Calu3 (cell line): ENCODE measurements around the gene CDC26. TPM values are rescaled to one million over a fixed set of nuclear protein-coding genes. Genes with fewer than 3 reads are reported as not detected.
"Not testable (repeated sequence)": the region's sequence is repeated elsewhere in the genome, so short reads cannot be mapped to it uniquely, and the experiment has no call there.

ENCODE experiments used
- BruUV-seq: library from RNA; stranded (reverse); fragments of 400-500 nt; replicated peaks from 2 replicates; lab custom pipeline; 2021; lab: Mats Ljungman, UMichigan
- CTCF ChIA-PET: fragments of 300-600 bp; sonication (Branson Sonifier 250); formaldehyde crosslinking; loops from one replicate; lab custom pipeline; 2022; ENCODE audit warnings: antibody characterized with exemption; lab: Charles Lee
- DNase-seq: peaks from one replicate; pipeline ENCODE4 v3.0.0; 2022
- H3K27ac Mint-ChIP-seq: one replicate; pipeline ENCODE4 v1.8.0; 2022; ENCODE audit warnings: mixed read lengths; ENCODE audit not compliant: unreplicated experiment
- H3K27me3 Mint-ChIP-seq: one replicate; pipeline ENCODE4 v1.8.0; 2022; ENCODE audit warnings: mixed read lengths; ENCODE audit not compliant: unreplicated experiment
- H3K36me3 Mint-ChIP-seq: one replicate; pipeline ENCODE4 v1.8.0; 2022; ENCODE audit warnings: mild to moderate bottlenecking, moderate library complexity, mixed read lengths; ENCODE audit not compliant: insufficient read depth, unreplicated experiment
- H3K4me1 Mint-ChIP-seq: one replicate; pipeline ENCODE4 v1.8.0; 2022; ENCODE audit warnings: mild to moderate bottlenecking, low read depth, mixed read lengths; ENCODE audit not compliant: unreplicated experiment
- H3K4me3 Mint-ChIP-seq: one replicate; pipeline ENCODE4 v1.8.0; 2022; ENCODE audit warnings: mild to moderate bottlenecking, low read depth, moderate library complexity, mixed read lengths; ENCODE audit not compliant: unreplicated experiment
- H3K9me3 Mint-ChIP-seq: one replicate; pipeline ENCODE4 v1.8.0; 2022; ENCODE audit warnings: low read depth, mixed read lengths; ENCODE audit not compliant: unreplicated experiment
- CTCF ChIP-seq: fragments of 200-600 bp; IDR thresholded peaks from one replicate; pipeline ENCODE4 v1.8.0; 2022; ENCODE audit warnings: antibody characterized with exemption; ENCODE audit not compliant: unreplicated experiment
- intact Hi-C: fragments of 100-400 bp; cut with micrococcal nuclease; formaldehyde crosslinking; loops from one replicate; pipeline ENCODE4 v1.10.0; 2022; ENCODE audit not compliant: unreplicated experiment
- total RNA-seq: library from RNA; stranded (reverse); gene quantifications from 2 replicates; pipeline ENCODE4 v1.2.3, GENCODE V29; 2022

Gene CDC26
- total RNA-seq, 1 experiment from 2014 or later: 20.5 TPM

GRCh38 chr9:113257863-113258262, 17.5 kb downstream of the CDC26 start:
- no peak overlapping the region for H3K27ac Mint-ChIP-seq
- DNase-seq: no peak
- no peak for TF ChIP-seq CTCF
- no peaks in the 10 kb centered on the region for H3K36me3 Mint-ChIP-seq
- no peaks in the 10 kb centered on the region for H3K27me3 Mint-ChIP-seq
- no peak overlapping the region for H3K4me3 Mint-ChIP-seq
- BruUV-seq: no TSS peak
- no peaks in the 10 kb centered on the region for H3K4me1 Mint-ChIP-seq
- intact Hi-C loops: no loop called here
- H3K9me3 Mint-ChIP-seq: no peaks in the 10 kb centered on the region
- CTCF ChIA-PET: no interaction called here

GRCh38 chr9:113255438-113255837, 19.9 kb downstream of the CDC26 start:
- no peak for DNase-seq
- Mint-ChIP-seq H3K4me1 (no peaks in the 10 kb centered on the region), H3K27ac (no peak overlapping the region), H3K9me3 (no peaks in the 10 kb centered on the region), H3K27me3 (no peaks in the 10 kb centered on the region), H3K4me3 (no peak overlapping the region), H3K36me3 (no peaks in the 10 kb centered on the region)
- BruUV-seq: no TSS peak
- no peak for TF ChIP-seq CTCF
- CTCF ChIA-PET: no interaction called here
- intact Hi-C loops: no loop called here

GRCh38 chr9:113254991-113255390, 20.4 kb downstream of the CDC26 start:
- intact Hi-C loops: no loop called here
- no peak overlapping the region for H3K4me3 Mint-ChIP-seq
- H3K36me3 Mint-ChIP-seq: no peaks in the 10 kb centered on the region
- CTCF ChIA-PET: no interaction called here
- no peak overlapping the region for H3K27ac Mint-ChIP-seq
- no TSS peak for BruUV-seq
- no peaks in the 10 kb centered on the region for H3K4me1 Mint-ChIP-seq
- no peak for TF ChIP-seq CTCF
- H3K27me3 Mint-ChIP-seq: no peaks in the 10 kb centered on the region
- H3K9me3 Mint-ChIP-seq: no peaks in the 10 kb centered on the region
- DNase-seq: no peak

- Mint-ChIP-seq H3K36me3 (no peaks in the 10 kb centered on the region), H3K9me3 (no peaks in the 10 kb centered on the region), H3K27ac (no peak overlapping the region), H3K4me3 (no peak overlapping the region), H3K27me3 (no peaks in the 10 kb centered on the region), H3K4me1 (no peaks in the 10 kb centered on the region)
- no TSS peak for BruUV-seq
- DNase-seq: no peak
- no peak for TF ChIP-seq CTCF
- CTCF ChIA-PET: no interaction called here
- intact Hi-C loops: no loop called here
Measured at GRCh38 chr9:113250807-113251206, 24.6 kb downstream of the CDC26 start.

GRCh38 chr9:113249661-113250060, 25.7 kb downstream of the CDC26 start:
- H3K27me3 Mint-ChIP-seq, H3K9me3 Mint-ChIP-seq, BruUV-seq, H3K36me3 Mint-ChIP-seq, H3K4me1 Mint-ChIP-seq, intact Hi-C loops, H3K4me3 Mint-ChIP-seq, H3K27ac Mint-ChIP-seq, DNase-seq: not testable (repeated sequence)
- CTCF ChIA-PET: interaction anchor here (0.6 kb wide), 1 partner anchor 55 kb away, joined by 3 read pairs; no protein-coding TSS in a partner anchor
